ENCODE data around the gene NPL.

The NPL gene

DNA sequence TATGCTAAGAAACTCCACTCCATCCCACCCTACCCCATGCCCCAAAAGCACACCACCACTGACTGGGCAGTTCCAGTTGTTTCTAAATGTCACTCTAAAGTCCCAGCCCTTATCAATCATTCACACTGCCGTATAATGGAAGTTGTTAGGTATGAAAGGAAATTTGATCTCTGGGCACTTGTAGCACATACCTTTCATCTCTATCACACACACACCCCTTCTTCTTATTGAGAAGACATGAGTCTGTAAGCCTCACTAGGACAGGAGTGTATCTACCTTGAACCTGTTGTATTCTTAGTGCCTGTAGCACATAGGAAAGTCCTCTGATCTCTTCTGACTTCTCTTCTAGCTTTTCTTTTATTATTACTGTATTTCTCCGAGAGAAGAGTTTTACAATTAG is 27.3 kb downstream of the NPL start:
- no peak for DNase-seq (ENCODE audit: low spot score)

DNA sequence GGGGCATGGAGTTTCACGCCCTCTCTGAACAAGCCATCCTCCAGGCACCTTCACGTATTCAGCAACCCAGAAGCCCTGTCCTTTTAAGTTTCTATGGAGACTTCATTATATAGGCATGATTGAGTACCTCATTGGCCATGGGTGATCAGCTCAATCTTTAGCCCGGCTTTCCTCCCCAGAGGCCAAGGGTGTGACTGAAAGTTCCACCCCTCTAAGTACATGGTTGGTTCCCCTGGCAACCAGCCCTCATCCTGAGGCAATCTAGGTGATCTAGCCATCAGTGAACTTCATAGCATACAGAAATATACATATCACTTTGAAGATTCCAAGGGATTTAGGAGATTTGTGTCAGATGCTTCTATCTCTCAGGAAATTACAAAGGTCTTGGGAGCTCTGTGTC is 28.2 kb downstream of the NPL start:
- no peak for DNase-seq (ENCODE audit: low spot score)

- DNase-seq (ENCODE audit: low spot score): no peak
Measured at GRCh38 chr1:182823220-182823619, 33.6 kb downstream of the NPL start.

DNA sequence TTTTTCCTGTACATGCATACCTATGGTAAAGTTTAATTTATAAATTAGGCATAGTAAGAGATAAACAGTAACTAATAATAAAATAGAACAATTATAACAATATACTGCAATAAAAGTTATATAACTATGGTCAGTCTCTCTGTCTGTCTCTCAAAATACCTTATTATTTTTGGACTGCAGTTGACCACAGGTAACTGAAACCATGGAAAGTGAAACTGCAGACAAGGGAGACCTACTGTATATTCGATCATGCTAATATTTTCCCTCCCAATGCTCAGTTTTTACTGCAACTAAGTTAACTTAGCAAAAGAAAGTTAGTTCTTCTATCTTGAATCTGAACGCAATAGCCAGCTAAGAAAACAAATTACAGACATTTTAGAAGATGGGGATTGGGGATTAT is 37.3 kb downstream of the NPL start:
- no peak for DNase-seq (ENCODE audit: low spot score)

- DNase-seq (ENCODE audit: low spot score): no peak
Measured at GRCh38 chr1:182829285-182829932, 39.8 kb downstream of the NPL start.

DNA sequence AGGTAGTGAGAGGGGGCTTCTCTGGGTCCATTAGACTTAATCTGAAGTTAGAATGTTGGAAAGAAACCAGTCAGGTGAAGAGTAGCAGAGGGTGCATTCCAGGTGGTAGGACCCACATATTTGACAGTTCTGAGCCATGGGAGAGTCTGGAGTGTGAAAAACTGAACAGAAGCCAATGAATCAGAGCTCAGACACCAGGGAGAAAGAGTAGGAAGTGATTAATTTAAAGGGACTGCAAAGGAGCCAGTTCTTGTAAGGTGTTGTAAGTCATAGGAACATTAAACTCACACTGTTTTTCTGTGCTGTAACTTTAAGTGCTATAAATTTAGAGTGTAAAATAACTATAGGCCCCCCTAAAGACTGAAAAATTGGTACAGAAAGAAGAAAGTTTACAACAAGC is 43.7 kb downstream of the NPL start:
- no peak for DNase-seq (ENCODE audit: low spot score)

DNA sequence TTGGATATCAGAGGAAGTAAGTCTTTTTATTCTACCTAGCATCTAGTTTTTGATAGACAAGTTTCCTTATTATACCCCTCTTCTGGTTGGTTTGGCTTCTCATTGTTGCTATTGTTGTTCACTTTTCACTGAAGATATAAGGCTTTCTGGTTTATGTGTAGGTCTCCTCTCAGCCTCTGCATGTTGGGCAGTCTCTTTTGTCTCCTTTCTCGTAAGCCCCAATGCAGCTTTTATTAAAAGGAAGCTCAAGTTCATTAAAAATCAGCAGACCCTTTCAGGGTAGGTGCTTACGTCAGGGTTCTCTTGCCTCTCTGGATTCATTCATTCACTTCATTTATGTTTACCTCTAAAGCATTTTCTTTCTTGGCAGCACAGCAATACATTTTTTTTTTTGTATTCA is 44.8 kb downstream of the NPL start:
- no peak for DNase-seq (ENCODE audit: low spot score)

- no peak for DNase-seq (ENCODE audit: low spot score)
Measured at GRCh38 chr1:182835806-182836205, 46.2 kb downstream of the NPL start.

DNA sequence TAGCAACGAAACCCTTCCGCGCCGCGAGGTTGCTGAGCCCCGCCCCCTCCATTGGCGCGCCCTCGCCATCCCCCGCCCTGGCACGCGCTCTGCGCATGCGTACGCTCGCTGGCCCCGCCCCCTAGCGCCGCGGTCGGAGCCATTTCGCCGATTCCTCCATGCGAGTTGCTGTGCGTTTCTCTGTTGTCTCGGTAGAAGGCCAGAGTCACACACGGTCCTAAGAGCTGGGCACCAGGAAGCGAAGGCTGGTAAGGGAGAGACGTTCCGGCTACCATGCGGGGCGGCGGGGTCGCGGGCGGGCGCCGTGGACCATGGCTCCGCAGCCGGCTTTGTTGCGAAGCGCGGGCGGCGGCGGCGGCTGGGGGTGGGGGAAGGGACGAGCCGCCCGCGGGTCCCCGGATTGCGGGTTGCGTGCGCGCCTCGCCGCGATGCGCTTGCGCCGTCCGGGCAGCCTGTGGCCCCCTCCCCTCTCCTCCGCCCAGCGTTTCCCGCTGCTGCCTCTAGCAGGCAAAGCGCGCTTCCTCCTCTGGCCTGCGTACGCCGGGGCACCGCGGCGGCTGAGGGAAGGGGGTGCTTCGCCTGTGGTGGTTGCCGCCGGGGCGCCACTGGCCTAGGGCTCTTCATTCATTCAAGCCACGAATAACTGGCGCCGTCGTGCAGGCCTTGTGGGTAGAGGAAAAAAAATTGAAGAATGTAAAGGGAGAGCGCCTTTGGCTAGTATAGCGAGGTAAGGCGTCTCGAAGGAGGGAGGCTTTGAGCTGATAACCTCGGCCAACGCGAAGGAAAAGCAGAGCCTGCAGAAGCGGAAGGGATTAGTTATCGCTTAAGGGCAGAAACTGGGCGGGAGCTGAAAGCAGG is 49.9 kb downstream of the NPL start, which contains the start of gene DHX9:
TSS of gene DHX9 (plus strand) at position 139 of the 858 bp plus-strand sequence. CDS start 3,220 bp downstream, outside the sequence.
- DNase-seq (ENCODE audit: low spot score): peak; percentile 99

- DNase-seq (ENCODE audit: low spot score): peak; percentile 31
Measured at GRCh38 chr1:182841368-182841988, 51.9 kb downstream of the NPL start.

- no peak for DNase-seq (ENCODE audit: low spot score)
Measured at GRCh38 chr1:182842265-182842664, 52.7 kb downstream of the NPL start.

- DNase-seq (ENCODE audit: low spot score): no peak
Measured at GRCh38 chr1:182845379-182845778, 55.8 kb downstream of the NPL start.

DNA sequence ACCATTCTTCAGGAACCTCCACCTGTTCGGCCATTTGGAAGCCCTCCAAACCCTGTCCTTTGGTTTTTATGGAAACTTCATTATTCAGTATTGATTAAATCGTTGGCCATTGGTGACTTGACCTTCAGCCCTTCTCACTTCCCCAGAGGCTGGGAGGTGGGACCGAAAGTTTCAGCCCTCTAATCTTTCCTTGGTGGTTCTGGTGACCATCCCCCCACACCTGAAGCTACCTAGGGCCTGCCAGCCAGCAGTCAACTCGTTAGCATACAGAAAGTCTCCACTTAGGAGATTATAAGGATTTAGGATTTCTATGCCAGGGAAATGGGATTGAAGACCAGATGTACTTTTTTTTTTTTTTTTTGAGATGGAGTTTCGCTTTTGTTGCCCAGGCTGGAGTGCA is 56.3 kb downstream of the NPL start:
- no peak for DNase-seq (ENCODE audit: low spot score)

- no peak for DNase-seq (ENCODE audit: low spot score)
Measured at GRCh38 chr1:182847105-182847504, 57.5 kb downstream of the NPL start.

DNA sequence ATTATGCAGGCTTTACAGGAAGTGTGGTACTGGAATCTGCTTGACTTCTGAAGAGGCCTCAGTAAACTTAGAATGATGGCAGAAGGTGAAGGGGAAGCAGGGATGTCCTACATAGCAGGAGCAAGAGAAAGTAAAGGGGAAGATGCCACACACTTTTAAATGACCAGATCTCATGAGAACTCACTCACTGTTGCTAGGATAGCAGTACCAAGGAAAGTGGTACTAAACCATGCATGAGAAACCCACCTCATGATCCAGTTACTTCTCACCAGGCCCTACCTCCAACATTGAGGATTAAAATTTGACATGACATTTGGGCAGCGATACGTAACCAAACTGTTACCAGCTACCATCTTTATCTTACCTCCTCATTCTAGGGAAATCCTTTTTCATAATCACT is 59.2 kb downstream of the NPL start:
- DNase-seq (ENCODE audit: low spot score): no peak

- DNase-seq (ENCODE audit: low spot score): no peak
Measured at GRCh38 chr1:182850319-182850718, 60.7 kb downstream of the NPL start.

DNA sequence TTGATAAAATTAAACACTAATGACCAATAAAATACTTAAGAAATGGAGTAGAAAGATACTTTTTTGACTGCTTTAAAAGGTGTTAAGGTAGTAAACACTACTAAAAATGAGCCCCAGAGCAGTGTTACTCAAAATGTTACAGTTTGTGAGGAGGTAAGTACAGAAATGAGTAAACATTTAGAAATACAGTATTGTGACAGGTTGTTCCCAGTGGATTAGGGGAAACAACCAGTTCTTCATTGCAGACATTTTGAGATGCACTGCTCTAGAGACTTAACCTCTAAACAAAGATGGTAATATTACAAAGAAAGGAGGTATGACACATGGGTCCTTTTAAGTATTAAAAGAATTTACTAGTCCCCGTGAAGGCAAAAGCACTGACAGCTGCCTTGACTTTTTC is 62.3 kb downstream of the NPL start:
- DNase-seq (ENCODE audit: low spot score): no peak

DNA sequence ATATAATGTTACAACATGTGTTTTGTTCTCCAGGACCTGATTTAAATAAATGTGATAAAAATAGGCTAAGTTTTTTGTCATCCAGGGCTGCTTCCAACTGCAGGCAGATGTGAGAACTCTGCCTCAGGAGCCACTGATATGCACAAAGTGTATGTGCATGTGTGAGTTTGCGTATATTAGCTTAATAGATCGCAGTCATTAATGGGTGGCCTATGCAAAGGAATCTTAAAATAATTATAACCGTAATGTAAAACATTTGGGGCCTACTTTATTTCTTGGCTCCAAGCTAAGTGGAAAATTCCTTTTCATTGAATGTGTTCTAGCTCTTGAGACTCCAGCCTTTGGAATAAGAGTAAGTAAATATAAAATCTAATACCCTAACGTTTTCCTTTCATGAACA is 66.3 kb downstream of the NPL start:
- no peak for DNase-seq (ENCODE audit: low spot score)

DNA sequence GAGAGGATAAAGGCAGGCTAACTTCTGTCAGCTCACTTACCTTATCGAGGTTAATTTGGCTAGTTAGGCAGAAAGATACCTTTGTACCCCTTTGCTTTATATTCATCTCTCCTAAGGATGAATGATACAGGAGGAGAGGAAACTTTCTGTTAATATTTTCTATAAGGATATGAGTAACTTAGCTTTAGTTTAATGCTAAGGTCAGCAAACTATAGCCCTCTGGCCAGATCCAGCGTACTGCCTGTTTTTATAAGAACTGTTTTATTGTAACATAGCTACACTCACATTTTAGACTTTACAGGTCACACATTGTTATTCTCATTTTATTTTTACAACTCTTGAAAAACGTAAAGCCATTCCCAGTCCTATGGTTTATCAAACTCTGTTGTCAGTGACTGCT is 67.6 kb downstream of the NPL start:
- no peak for DNase-seq (ENCODE audit: low spot score)

DNA sequence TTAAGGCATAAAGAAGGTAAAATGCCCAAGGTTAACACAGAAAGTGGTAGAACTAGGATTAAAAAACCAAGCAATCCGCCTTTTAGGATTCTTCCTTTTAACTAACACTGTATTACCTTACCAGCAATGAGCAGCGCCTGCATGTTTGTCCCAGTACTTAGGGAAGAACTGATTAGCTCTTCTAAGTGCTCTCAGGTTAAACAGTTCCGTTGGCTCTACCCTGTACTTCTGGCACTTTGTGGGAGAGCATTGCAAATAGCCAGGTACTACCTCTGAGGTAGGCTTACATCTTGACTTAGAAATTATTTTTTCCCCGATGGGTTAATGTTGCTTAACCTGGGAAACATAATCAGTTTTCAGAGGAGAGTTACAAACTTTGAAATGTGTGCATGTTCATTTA is 71.1 kb downstream of the NPL start:
- DNase-seq (ENCODE audit: low spot score): no peak

DNA sequence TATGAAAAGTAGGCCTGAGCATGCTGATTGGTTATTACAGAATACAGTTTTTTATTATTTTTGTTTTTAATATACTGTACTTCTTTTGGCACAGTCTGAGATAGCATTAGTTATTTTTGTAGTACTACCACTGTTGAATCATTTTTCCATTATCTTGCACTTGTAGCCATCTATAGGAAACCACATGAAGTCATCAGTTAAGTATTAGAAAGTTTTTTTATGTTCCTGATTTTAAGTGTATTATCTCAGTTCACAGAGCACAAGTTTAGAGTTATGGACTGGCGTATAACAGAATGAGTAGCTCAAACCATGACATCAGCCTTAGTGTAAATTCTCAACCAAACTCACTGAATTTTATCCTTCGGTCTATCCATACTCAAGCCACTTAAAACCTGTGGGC is 72.4 kb downstream of the NPL start:
- DNase-seq (ENCODE audit: low spot score): no peak

DNA sequence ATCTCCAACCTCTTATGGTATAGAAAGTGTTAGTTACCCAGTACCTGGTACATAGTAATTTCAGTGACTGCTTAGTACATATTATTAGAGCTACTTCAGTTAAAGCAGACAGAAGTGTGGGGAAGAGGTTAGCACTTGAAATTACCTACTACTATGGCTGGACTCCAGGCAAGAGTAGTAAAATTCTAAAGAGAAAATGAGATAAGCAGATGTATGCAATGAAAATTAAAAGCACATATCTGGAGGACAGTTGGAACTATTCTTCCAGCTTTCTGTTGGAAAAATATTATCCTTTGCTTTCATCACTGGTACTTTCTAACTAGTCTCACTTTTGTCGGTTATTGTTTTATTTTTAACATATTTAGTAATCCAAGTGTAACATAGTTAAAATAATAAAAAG is 73.3 kb downstream of the NPL start:
- DNase-seq (ENCODE audit: low spot score): no peak

DNA sequence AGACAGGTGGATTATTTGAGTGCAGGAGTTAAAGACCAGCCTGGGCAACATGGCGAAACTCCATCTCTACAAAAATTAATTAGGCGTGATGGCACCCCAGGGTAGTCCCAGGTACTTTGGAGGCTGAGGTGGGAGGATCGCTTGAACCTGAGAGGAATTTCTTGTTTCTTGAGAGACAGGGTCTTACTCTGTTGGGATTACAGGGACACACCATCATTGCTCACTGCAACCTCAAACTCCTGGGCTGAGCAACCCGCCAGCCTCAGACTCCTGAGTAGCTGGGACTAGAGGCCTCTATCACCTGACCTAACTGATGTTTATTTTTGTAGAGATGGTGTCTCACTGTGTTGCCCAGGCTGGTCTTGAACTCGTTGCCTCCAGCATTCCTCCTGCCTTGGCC is 74.4 kb downstream of the NPL start:
- DNase-seq (ENCODE audit: low spot score): no peak

Data from COLO829 (cell line).